OCI-LY7 (cell line): ENCODE data around the gene UHRF2.

ENCODE experiments used
- EZH2phosphoT487 ChIP-seq: fragments of 200-600 bp; sonication (generic); IDR thresholded peaks from 2 replicates; pipeline ENCODE4 v1.6.1; 2018; ENCODE audit warnings: low read depth, borderline replicate concordance, mild to moderate bottlenecking, mixed run types, antibody characterized with exemption, low read length, moderate library complexity, mixed read lengths
- TF ChIP-seq, protein P1 (sequence below): fragments of 200-600 bp; sonication (generic); conservative IDR thresholded peaks from 2 replicates; pipeline ENCODE4 v1.5.1; 2014; ENCODE audit warnings: mild to moderate bottlenecking, antibody characterized with exemption, low read length, moderate library complexity, mixed read lengths

GRCh38 chr9:6431038-6431437 is 18.0 kb downstream of the UHRF2 start:
- TF ChIP-seq, protein P1, sequence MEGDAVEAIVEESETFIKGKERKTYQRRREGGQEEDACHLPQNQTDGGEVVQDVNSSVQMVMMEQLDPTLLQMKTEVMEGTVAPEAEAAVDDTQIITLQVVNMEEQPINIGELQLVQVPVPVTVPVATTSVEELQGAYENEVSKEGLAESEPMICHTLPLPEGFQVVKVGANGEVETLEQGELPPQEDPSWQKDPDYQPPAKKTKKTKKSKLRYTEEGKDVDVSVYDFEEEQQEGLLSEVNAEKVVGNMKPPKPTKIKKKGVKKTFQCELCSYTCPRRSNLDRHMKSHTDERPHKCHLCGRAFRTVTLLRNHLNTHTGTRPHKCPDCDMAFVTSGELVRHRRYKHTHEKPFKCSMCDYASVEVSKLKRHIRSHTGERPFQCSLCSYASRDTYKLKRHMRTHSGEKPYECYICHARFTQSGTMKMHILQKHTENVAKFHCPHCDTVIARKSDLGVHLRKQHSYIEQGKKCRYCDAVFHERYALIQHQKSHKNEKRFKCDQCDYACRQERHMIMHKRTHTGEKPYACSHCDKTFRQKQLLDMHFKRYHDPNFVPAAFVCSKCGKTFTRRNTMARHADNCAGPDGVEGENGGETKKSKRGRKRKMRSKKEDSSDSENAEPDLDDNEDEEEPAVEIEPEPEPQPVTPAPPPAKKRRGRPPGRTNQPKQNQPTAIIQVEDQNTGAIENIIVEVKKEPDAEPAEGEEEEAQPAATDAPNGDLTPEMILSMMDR: no peak
- no peak for TF ChIP-seq EZH2phosphoT487
